ENCODE measurements around the gene GHDC.

- TF ChIP-seq CTCF (IDR thresholded peaks at IDR 0.05) (no peak), ZFX (IDR thresholded peaks at IDR 0.05; ENCODE audit: borderline replicate concordance) (no peak)
These were observed 31.4 kb upstream of the GHDC start for GRCh38 chr17:42225646-42226045.

Measured in 22Rv1 (cell line).